Right lobe of liver (tissue), 4 donors: Measurements from ENCODE around the gene DOK6.

Source experiments
- POLR2A ChIP-seq: fragments of 450-650 bp; IDR thresholded peaks from one replicate; pipeline ENCODE4 v1.6.1; 2017; ENCODE audit warnings: antibody characterized with exemption, mild to moderate bottlenecking
- TF ChIP-seq, protein P1 (sequence below), 4 donors: fragments of 200-600 bp in 3 of 4; fragments of 450-650 bp in 1 of 4; IDR thresholded peaks; one replicate each; pipeline versions ENCODE4 v1.5.1 to v1.8.0; 2016 to 2022; ENCODE audit warnings: antibody characterized with exemption in 4 of 4, mild to moderate bottlenecking in 2 of 4
- donor health status: DM: no; HTN: no; CAD: no.
- donor health status: DM: no; HTN: no; CAD: no.
- donor health status: DM: no; HTN: yes; CAD: no.

DNA sequence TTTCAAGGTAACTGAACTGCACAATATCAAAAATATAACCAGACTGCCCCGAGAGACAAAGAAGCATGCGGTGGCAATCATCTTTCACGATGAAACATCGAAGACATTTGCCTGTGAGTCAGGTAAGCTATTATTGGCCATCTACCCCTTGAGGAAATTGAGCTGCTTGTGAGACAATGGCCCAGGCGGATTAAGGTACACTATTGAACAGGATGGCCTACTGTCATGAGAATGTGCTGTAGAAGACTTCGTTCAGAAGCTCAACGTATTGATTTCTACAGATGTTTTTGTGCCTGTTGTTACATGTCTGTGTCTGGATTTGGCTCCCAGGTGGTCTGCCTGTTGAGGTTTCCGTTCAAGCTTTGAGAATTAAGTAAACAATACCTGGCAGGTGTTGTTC, 198.7 kb downstream of the DOK6 start:
- TF ChIP-seq POLR2A: no peak
- TF ChIP-seq, protein P1, sequence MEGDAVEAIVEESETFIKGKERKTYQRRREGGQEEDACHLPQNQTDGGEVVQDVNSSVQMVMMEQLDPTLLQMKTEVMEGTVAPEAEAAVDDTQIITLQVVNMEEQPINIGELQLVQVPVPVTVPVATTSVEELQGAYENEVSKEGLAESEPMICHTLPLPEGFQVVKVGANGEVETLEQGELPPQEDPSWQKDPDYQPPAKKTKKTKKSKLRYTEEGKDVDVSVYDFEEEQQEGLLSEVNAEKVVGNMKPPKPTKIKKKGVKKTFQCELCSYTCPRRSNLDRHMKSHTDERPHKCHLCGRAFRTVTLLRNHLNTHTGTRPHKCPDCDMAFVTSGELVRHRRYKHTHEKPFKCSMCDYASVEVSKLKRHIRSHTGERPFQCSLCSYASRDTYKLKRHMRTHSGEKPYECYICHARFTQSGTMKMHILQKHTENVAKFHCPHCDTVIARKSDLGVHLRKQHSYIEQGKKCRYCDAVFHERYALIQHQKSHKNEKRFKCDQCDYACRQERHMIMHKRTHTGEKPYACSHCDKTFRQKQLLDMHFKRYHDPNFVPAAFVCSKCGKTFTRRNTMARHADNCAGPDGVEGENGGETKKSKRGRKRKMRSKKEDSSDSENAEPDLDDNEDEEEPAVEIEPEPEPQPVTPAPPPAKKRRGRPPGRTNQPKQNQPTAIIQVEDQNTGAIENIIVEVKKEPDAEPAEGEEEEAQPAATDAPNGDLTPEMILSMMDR (IDR thresholded peaks at IDR 0.05): no peak
